ENCODE measurements around the gene MRPL10. TPM values are rescaled to one million over a fixed set of nuclear protein-coding genes. Genes with fewer than 3 reads are reported as not detected.

The MRPL10 gene
- total and polyA plus RNA-seq, 10 of the 15 experiments (the other 5 are each of a cell fraction or from before 2014, with no cell fraction given), result 18.9 to 61.9 (median 47.3) TPM

GRCh38 chr17:47872651-47873161 lies 41.4 kb upstream of the MRPL10 start:
- RAD21 ChIA-PET (ENCODE audit: unreplicated experiment), result no interaction called here
- H2AFZ ChIP-seq (ENCODE audit: control insufficient read depth, low read depth, low read length), result no peak overlapping the region
- DNase-seq (ENCODE audit: low read depth, low spot score) (no peak), FAIRE-seq (no peak), ATAC-seq (no peak; the same call in 2 of the 3 replicates)
- CTCF ChIA-PET, result interaction anchor here (1.8 kb wide), 1 partner anchor 30 kb away, joined by 9 read pairs; no protein-coding TSS in a partner anchor
- H3K27me3 ChIP-seq (replicated peaks in 1 of 2; ENCODE audit: control insufficient read depth in 2 of 2, insufficient read depth in 2 of 2, low read length in 1 of 2), result peaks cover 0 to 7% of the 10 kb centered on the region in 2 experiments
- no peak overlapping the region for H3K4me3 ChIP-seq
- no TSS peak for BruUV-seq (replicated peaks)
- 50% methylated on average over 15 of the region's 15 CpGs for WGBS (ENCODE audit: insufficient coverage, insufficient replicate concordance, low lambda C conversion rate, missing lambda C conversion rate)
- POLR2A ChIA-PET, result no interaction called here
- H3K27ac ChIP-seq (ENCODE audit: control insufficient read depth, insufficient read depth), result no peak overlapping the region
- in situ Hi-C loops (cut with MboI), result no loop called here
- H4K20me1 ChIP-seq (ENCODE audit: control insufficient read depth, insufficient read depth), result no peaks in the 10 kb centered on the region
- intact Hi-C loops (cut with micrococcal nuclease; ENCODE audit: unreplicated experiment), result no loop called here
- no peak overlapping the region for H3K9ac ChIP-seq (ENCODE audit: control insufficient read depth, insufficient read depth, low read length)
- SMC1A ChIA-PET (ENCODE audit: uncharacterized antibody, unreplicated experiment), result interaction anchor here (1.2 kb wide), 1 partner anchor 30 kb away, joined by 3 read pairs; no protein-coding TSS in a partner anchor
- H3K4me1 ChIP-seq (ENCODE audit: control insufficient read depth, insufficient read depth, low read length), result peaks cover 6% of the 10 kb centered on the region; the same call in 1 of the 2 replicates
- no peaks in the 10 kb centered on the region for H3K36me3 ChIP-seq (ENCODE audit: control insufficient read depth in 2 of 2, insufficient read depth in 2 of 2, low read length in 1 of 2)
- H3K4me2 ChIP-seq (ENCODE audit: control insufficient read depth, insufficient read depth), result peak overlapping the region; percentile 13; the same call in 1 of the 2 replicates
- H3K9me3 ChIP-seq (replicated peaks; ENCODE audit: control insufficient read depth, insufficient read depth, low read length), result no peaks in the 10 kb centered on the region
- no peaks in the 10 kb centered on the region for H3K79me2 ChIP-seq (ENCODE audit: control insufficient read depth, insufficient read depth, low read length)
- TF ChIP-seq E2F4 (IDR thresholded peaks at IDR 0.05; ENCODE audit: low read depth, low read length) (no peak), RUNX3 (IDR thresholded peaks at IDR 0.05; ENCODE audit: low read length) (no peak), ZBTB40 (IDR thresholded peaks at IDR 0.05; ENCODE audit: borderline replicate concordance) (no peak), ASH2L (IDR thresholded peaks at IDR 0.05; ENCODE audit: borderline replicate concordance, low read depth) (no peak), NBN (IDR thresholded peaks at IDR 0.05) (no peak), MAX (IDR thresholded peaks at IDR 0.05; ENCODE audit: low read depth, low read length) (no peak), NRF1 (conservative IDR thresholded peaks at IDR 0.05; ENCODE audit: low read depth, low read length) (no peak), SREBF1 (IDR thresholded peaks at IDR 0.05; ENCODE audit: low read length) (no peak), RAD51 (IDR thresholded peaks at IDR 0.05) (no peak), FOS (IDR thresholded peaks at IDR 0.05; ENCODE audit: borderline replicate concordance, extremely low read depth, insufficient read length) (no peak), SMAD1 (IDR thresholded peaks at IDR 0.05; ENCODE audit: low read depth, partially characterized antibody) (no peak), BCL11A (IDR thresholded peaks at IDR 0.05; ENCODE audit: low read depth, low read length) (no peak), USF2 (IDR thresholded peaks at IDR 0.05; ENCODE audit: borderline replicate concordance, low read depth, low read length) (no peak), IRF4 (IDR thresholded peaks at IDR 0.05; ENCODE audit: low read depth, low read length) (no peak), SIN3A (IDR thresholded peaks at IDR 0.05; ENCODE audit: low read depth, low read length) (no peak), CHD1 (IDR thresholded peaks at IDR 0.05; ENCODE audit: low read depth, low read length) (no peak)
